Measurements from ENCODE around the gene COPS6. TPM values are rescaled to one million over a fixed set of nuclear protein-coding genes. Genes with fewer than 3 reads are reported as not detected.

The COPS6 gene
- total and polyA plus RNA-seq, 10 donors: 47.0 to 89.6 (median 76.3) TPM

GRCh38 chr7:100089458-100090196, 858 bp downstream of the COPS6 start:
- no peaks in the 10 kb centered on the region for H3K27me3 ChIP-seq (replicated peaks in 1 of 7)
- 33 to 58% (median 44%) methylated on average over 7 of the region's 7 CpGs for WGBS, 5 donors
- H3K4me3 ChIP-seq: peak overlapping the region; percentile 58 to 97 (median 77)
- H3K27ac ChIP-seq: peak overlapping the region; percentile 76 to 94 (median 90)
- intact Hi-C loops (cut with DNase I; ENCODE audit: low total_unique reads): no loop called here
- H3K36me3 ChIP-seq: peaks cover 3 to 48% (median 44%) of the 10 kb centered on the region in 6 donors
- no peak for DNase-seq
- peaks cover 15 to 70% (median 29%) of the 10 kb centered on the region in 6 donors for H3K4me1 ChIP-seq
- H3K9me3 ChIP-seq: no peaks in the 10 kb centered on the region
- TF ChIP-seq POLR2A (IDR thresholded peaks at IDR 0.05) (no peak), POLR2AphosphoS5 (IDR thresholded peaks at IDR 0.05) (no peak), CTCF (IDR thresholded peaks at IDR 0.05 in 8 of 11, conservative IDR thresholded peaks at IDR 0.05 in 3 of 11) (no peak)

GRCh38 chr7:100090527-100091410, 2.0 kb downstream of the COPS6 start:
- peaks cover 15 to 70% (median 29%) of the 10 kb centered on the region in 6 donors for H3K4me1 ChIP-seq
- H3K36me3 ChIP-seq: peaks cover 10 to 59% (median 56%) of the 10 kb centered on the region in 6 donors
- intact Hi-C loops (cut with DNase I; ENCODE audit: low total_unique reads): no loop called here
- 79 to 90% (median 86%) methylated on average over 12 to 14 of the region's 14 CpGs for WGBS, 5 donors
- no peak overlapping the region for H3K4me3 ChIP-seq
- H3K27ac ChIP-seq: no peak overlapping the region
- no peaks in the 10 kb centered on the region for H3K9me3 ChIP-seq
- no peaks in the 10 kb centered on the region for H3K27me3 ChIP-seq (replicated peaks in 1 of 7)
- TF ChIP-seq CTCF (IDR thresholded peaks at IDR 0.05 in 8 of 11, conservative IDR thresholded peaks at IDR 0.05 in 3 of 11) (no peak), POLR2AphosphoS5 (IDR thresholded peaks at IDR 0.05) (no peak), POLR2A (IDR thresholded peaks at IDR 0.05) (no peak)
- no peak for DNase-seq

GRCh38 chr7:100091411-100092181, 2.8 kb downstream of the COPS6 start:
- Histone ChIP-seq H3K36me3 (peaks cover 10 to 67% (median 64%) of the 10 kb centered on the region in 6 donors), H3K27ac (no peak overlapping the region), H3K4me3 (no peak overlapping the region), H3K4me1 (peaks cover 15 to 63% (median 27%) of the 10 kb centered on the region in 6 donors), H3K27me3 (replicated peaks in 1 of 7) (no peaks in the 10 kb centered on the region), H3K9me3 (no peaks in the 10 kb centered on the region)
- no peak for DNase-seq
- peak in 2 of 3 donors; percentile 18 to 22 for TF ChIP-seq POLR2AphosphoS5 (IDR thresholded peaks at IDR 0.05)
- TF ChIP-seq POLR2A (IDR thresholded peaks at IDR 0.05): no peak
- TF ChIP-seq CTCF (IDR thresholded peaks at IDR 0.05 in 8 of 11, conservative IDR thresholded peaks at IDR 0.05 in 3 of 11): no peak
- intact Hi-C loops (cut with DNase I; ENCODE audit: low total_unique reads): no loop called here
- WGBS, 5 donors: 76 to 85% (median 80%) methylated on average over 17 to 19 of the region's 19 CpGs
